GM19193 (cell line): ENCODE results near the gene ZNF496.

Experiments
- POLR2A ChIP-seq: IDR thresholded peaks from 4 replicates; pipeline ENCODE4 v1.6.1; 2011; ENCODE audit not compliant: insufficient read depth, insufficient read length; ENCODE audit errors: extremely low read depth

Gene ZNF496

GRCh38 chr1:247359559-247359958, 27.9 kb upstream of the ZNF496 start:
- TF ChIP-seq POLR2A: no peak

GRCh38 chr1:247358920-247359319, 27.3 kb upstream of the ZNF496 start:
- no peak for TF ChIP-seq POLR2A

- no peak for TF ChIP-seq POLR2A
Measured at GRCh38 chr1:247357781-247358211, 26.1 kb upstream of the ZNF496 start.

DNA sequence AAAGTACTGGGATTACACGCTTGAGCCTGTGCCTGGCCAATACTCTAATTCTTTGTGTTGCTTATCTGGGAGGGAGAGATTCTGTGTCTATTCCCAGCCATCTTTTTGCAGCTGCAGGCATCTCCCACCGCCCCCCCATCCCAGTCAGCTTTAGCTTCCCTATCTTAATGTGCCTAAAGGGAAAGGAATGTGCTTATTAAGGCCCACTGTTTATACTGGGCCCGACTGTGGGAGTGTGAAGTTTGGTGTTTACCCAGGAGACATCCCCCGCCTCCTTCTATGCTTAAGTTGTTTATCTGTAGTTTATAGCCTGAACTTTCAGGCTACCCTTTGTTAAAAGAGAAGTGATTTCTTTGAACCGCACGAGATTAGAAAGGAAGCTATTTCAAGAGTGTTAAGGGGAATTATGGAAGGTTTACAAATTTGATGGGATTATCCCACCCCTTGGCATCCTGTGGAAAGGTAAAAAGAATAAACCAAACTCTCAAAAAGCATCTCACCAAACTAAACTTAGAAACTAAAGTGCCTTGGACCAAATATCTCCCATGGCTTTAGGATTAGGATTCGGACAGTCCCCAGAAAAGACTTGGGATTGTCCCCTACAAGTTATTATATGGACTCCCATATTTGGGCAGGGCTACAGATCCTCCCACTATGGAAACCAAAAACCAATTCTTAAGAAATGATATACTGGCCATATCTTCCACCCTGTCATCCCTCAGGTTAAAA, 25.5 kb upstream of the ZNF496 start:
- no peak for TF ChIP-seq POLR2A

DNA sequence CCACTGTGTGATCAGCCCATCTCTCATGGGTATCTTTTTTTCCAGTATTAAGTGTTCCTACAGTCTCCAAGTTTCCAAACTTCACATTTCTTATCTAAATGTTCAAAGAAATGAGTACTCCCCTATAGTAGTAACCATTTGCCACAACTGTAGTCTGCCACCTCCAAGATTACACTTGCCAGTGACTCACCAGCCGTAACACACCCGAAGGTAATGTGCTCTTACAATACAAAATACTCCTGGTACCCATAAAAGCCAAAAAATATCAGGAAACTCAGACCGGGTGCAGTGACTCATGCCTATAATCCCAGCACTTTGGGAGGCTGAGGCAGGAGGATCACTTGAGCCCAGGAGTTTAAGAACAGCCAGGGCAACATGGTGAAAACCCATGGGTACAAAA, 20.5 kb upstream of the ZNF496 start:
- TF ChIP-seq POLR2A: no peak

DNA sequence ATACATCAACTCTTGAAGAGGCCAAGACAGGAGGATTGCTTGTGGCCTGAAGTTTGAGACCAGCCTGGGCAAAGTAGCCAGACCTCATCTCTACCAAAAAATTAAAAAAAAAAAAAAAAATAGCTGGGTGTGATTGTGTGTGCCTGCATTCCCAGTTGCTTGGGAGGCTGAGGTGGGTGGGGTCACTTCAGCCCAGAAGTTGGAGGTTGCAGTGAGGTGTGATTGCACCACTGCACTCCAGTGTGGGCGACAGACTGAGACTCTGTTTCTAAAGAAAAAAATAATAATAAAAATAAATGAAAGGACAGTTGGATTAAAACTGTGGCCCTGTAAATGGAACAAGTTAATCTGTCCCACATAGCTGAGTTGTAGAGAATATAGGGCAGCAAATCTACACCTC, 18.9 kb upstream of the ZNF496 start:
- no peak for TF ChIP-seq POLR2A

- TF ChIP-seq POLR2A: no peak
Measured at GRCh38 chr1:247347477-247348222, 16.0 kb upstream of the ZNF496 start.

DNA sequence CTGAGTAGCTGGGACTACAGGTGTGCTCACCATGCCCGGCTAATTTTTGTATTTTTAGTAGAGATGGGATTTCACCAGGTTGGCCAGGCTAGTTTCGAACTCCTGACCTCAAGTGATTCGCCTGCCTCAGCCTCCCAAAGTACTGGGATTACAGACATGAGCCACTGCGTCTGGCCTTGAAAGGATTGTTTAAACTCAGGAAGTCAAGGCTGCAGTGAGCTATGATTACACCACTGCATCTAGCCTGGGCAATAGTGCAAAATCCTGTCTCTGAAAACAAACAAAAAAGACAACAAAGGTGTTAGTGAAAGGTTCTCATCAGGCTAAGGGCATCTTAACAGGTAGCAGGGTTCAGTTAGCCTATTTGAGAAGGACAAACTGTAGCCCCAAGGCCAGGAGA, 14.2 kb upstream of the ZNF496 start:
- no peak for TF ChIP-seq POLR2A

GRCh38 chr1:247343801-247344200, 12.1 kb upstream of the ZNF496 start:
- no peak for TF ChIP-seq POLR2A

DNA sequence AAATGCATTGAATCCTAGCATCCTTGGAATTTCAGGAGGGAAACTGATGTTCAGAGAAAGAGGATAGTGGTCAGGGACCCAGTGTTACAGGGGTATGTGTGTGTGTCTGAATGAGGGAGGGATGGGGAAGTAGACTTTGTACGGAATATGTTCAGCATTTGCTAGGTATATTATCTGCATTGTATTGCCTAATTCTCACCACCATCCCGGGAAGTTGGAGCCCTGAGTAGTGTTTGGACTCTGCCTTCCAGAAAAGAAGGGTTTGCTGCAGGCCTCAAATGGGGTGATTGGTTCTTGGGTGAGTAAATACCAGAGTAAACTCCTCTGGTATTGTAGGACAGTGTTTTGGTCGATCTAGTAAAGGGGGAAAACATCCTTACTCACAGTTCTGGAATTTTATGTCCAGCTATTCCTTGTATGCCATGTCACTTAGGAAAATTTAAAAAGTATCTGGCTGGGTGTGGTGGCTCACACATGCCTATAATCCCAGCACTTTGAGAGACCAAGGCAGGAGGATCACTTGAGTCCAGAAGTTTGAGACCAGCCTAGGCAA, 7.1 kb upstream of the ZNF496 start:
- no peak for TF ChIP-seq POLR2A

GRCh38 chr1:247337961-247338360, 6.3 kb upstream of the ZNF496 start:
- no peak for TF ChIP-seq POLR2A

DNA sequence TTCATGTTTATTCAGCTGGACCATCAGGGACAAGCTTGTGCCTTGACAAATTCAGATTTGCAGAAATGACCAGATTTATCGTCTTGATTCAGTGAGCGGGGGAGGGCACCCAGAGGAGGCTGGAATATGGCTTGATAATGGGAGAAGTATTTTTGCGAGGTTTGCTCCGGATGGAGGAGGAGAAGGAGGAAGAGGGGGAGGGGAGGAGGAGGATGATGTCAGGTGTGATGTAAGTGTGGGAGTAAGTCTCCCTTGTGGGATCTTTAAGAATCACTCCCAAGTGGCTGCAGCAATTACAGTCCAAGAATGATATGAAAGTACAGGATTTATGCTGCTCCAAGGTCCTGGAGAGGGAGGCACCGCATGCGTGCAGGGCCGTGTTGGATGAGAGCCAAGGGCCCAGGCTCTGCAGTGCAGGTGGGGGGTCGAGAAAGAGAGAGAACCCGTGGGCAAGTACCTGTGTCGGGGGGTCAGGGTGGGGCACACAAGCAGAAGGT, 5.6 kb upstream of the ZNF496 start:
- no peak for TF ChIP-seq POLR2A

GRCh38 chr1:247336390-247336789, 4.7 kb upstream of the ZNF496 start:
- TF ChIP-seq POLR2A: no peak

GRCh38 chr1:247335882-247336281, 4.2 kb upstream of the ZNF496 start:
- TF ChIP-seq POLR2A: no peak

- TF ChIP-seq POLR2A: no peak
Measured at GRCh38 chr1:247334378-247335133, 2.9 kb upstream of the ZNF496 start.
